CD8-positive, alpha-beta memory T cell (primary cell): Measurements from ENCODE around the gene CLCN1. TPM values are rescaled to one million over a fixed set of nuclear protein-coding genes. Genes with fewer than 3 reads are reported as not detected.

Experiments used
- CTCF ChIA-PET: fragments of 350-600 bp; sonication (Branson Sonifier 250); formaldehyde crosslinking; loops from one replicate; lab custom pipeline; 2021; ENCODE audit warnings: antibody characterized with exemption; lab: Charles Lee
- POLR2A ChIA-PET: fragments of 350-600 bp; sonication (Branson Sonifier 250); formaldehyde crosslinking; loops from one replicate; lab custom pipeline; 2021; ENCODE audit warnings: antibody characterized with exemption; lab: Charles Lee
- DNase-seq, 5 donors: peaks; one replicate each; pipeline versions ENCODE4 v3.0.0 to v3.0.0-alpha.2; 2020 to 2022; ENCODE audit warnings: mixed read lengths in 1 of 5
- H3K27ac ChIP-seq: one replicate; pipeline ENCODE4 v1.7.0; 2013; ENCODE audit warnings: low read depth, mild to moderate bottlenecking, low read length, moderate library complexity
- H3K27me3 ChIP-seq: 2 replicates; pipeline ENCODE4 v1.7.0; 2013; ENCODE audit warnings: low read length, mild to moderate bottlenecking; ENCODE audit not compliant: insufficient read depth, poor library complexity, severe bottlenecking
- H3K36me3 ChIP-seq: 2 replicates; pipeline ENCODE4 v1.7.0; 2013; ENCODE audit warnings: mild to moderate bottlenecking, low read length, moderate library complexity; ENCODE audit not compliant: insufficient read depth
- H3K4me1 ChIP-seq: 2 replicates; pipeline ENCODE4 v1.7.0; 2013; ENCODE audit warnings: mild to moderate bottlenecking, low read length, moderate library complexity; ENCODE audit not compliant: insufficient read depth
- H3K4me3 ChIP-seq: 2 replicates; pipeline ENCODE4 v1.7.0; 2013; ENCODE audit warnings: mild to moderate bottlenecking, low read length
- H3K9me3 ChIP-seq: 2 replicates; pipeline ENCODE4 v1.7.0; 2013; ENCODE audit warnings: mild to moderate bottlenecking, low read length
- H3K27ac Mint-ChIP-seq, 8 donors: one replicate each; pipeline ENCODE4 v1.8.0; 2020 to 2021; ENCODE audit warnings: mixed read lengths in 8 of 8, mild to moderate bottlenecking in 6 of 8, inconsistent platforms in 3 of 8, moderate library complexity in 3 of 8
- H3K27me3 Mint-ChIP-seq, 2 donors: one replicate each; pipeline ENCODE4 v1.8.0; 2020 to 2021; ENCODE audit warnings: mixed read lengths in 2 of 2, mild to moderate bottlenecking in 1 of 2, moderate library complexity in 1 of 2
- H3K36me3 Mint-ChIP-seq, 3 donors: one replicate each; pipeline ENCODE4 v1.8.0; 2020 to 2021; ENCODE audit warnings: mixed read lengths in 3 of 3, inconsistent platforms in 1 of 3, mild to moderate bottlenecking in 1 of 3
- H3K4me1 Mint-ChIP-seq, 3 donors: one replicate each; pipeline ENCODE4 v1.8.0; 2020 to 2021; ENCODE audit warnings: mixed read lengths in 3 of 3, inconsistent platforms in 1 of 3, mild to moderate bottlenecking in 1 of 3
- H3K4me3 Mint-ChIP-seq, 7 donors: one replicate each; pipeline ENCODE4 v1.8.0; 2020 to 2021; ENCODE audit warnings: mixed read lengths in 7 of 7, mild to moderate bottlenecking in 6 of 7, moderate library complexity in 4 of 7, inconsistent platforms in 2 of 7
- H3K9me3 Mint-ChIP-seq, 5 donors: one replicate each; pipeline ENCODE4 v1.8.0; 2020 to 2022; ENCODE audit warnings: mixed read lengths in 5 of 5, mild to moderate bottlenecking in 3 of 5, moderate library complexity in 2 of 5, inconsistent platforms in 1 of 5
- polyA plus RNA-seq: library from polyadenylated mRNA; unstranded; fragments of 300-500 nt; fragmentation: Illumina TruSeq; gene quantifications from one replicate; pipeline ENCODE4 v1.2.3, GENCODE V29; 2021
- total RNA-seq, 2 experiments: library from RNA; stranded (reverse); gene quantifications; one replicate each; pipeline ENCODE4 v1.2.3, GENCODE V29; 2021

The CLCN1 gene
- total and polyA plus RNA-seq, 3 experiments from 2014 or later, result 0.11 TPM; not detected in 2

DNA sequence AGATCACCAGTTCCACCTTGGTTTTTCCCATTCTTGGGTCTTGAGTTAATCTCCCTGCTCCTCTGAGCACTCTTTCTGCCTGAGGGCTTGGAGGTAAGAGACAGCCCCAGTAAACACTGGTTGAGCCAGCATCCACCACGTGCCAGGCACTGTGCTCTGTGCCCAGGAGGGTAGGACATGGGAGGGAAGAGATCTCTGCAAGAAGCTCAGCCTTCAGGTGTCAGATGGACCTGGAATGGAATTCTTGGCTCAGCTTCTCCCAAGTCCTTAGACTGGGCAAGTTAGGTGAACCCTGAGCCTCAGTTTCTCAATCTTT lies 67.7 kb downstream of the CLCN1 start:
- Mint-ChIP-seq H3K4me1 (peaks cover 15 to 18% (median 15%) of the 10 kb centered on the region in 3 donors), H3K27ac (peak overlapping the region in 2 of 8 donors; percentile 64 to 96), H3K27me3 (peaks cover 0 to 2% of the 10 kb centered on the region in 2 donors), H3K36me3 (peaks cover 0 to 28% (median 0%) of the 10 kb centered on the region in 3 donors), H3K4me3 (peak overlapping the region in 1 of 7 donors; percentile 74), H3K9me3 (no peaks in the 10 kb centered on the region)
- H3K36me3 ChIP-seq, result peaks cover 15% of the 10 kb centered on the region
- no peak overlapping the region for H3K27ac ChIP-seq
- no peaks in the 10 kb centered on the region for H3K9me3 ChIP-seq
- H3K27me3 ChIP-seq, result no peaks in the 10 kb centered on the region
- peaks cover 65% of the 10 kb centered on the region for H3K4me1 ChIP-seq
- POLR2A ChIA-PET, result interaction anchor here (1.4 to 7.1 kb wide), 2 partner anchors 8 to 24 kb away, joined by 6 to 48 read pairs; partner anchors contain the start of gene EPHA1
- CTCF ChIA-PET, result interaction anchor here (0.8 to 3.7 kb wide), 14 partner anchors 8 to 585 kb away, joined by 3 to 18 read pairs (median 4); partner anchors contain the start of gene EPHA1
- peak in 1 of 5 donors; percentile 30 for DNase-seq
- peak overlapping the region; percentile 35 for H3K4me3 ChIP-seq

DNA sequence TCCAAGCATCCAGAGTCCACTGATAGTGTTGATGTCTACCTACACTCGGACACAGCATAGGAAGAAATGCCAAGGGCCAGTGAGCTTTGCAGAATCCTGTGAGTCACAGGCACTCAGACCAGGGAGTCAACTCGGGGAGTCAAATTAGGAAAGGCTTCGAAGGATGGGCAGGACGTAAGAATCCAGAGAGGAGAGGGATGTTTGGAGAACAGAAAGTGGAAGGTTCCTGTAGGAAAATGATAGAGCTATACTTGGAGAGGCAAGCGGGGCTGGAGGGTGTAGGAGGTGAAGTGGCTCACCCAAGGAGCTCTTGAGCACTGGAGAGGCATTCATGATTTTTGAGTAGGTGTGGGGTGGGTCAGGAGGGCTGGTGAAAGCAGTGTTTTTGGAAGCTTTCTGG lies 68.2 kb downstream of the CLCN1 start:
- ChIA-PET POLR2A (interaction anchor here (1.4 to 7.1 kb wide), 2 partner anchors 9 to 24 kb away, joined by 6 to 48 read pairs; partner anchors contain the start of gene EPHA1), CTCF (interaction anchor here (0.8 to 3.7 kb wide), 15 partner anchors 9 to 585 kb away, joined by 3 to 18 read pairs (median 3); partner anchors contain the start of gene EPHA1)
- Histone ChIP-seq H3K27ac (no peak overlapping the region), H3K4me1 (peaks cover 60% of the 10 kb centered on the region), H3K36me3 (peaks cover 15% of the 10 kb centered on the region), H3K27me3 (no peaks in the 10 kb centered on the region), H3K9me3 (no peaks in the 10 kb centered on the region), H3K4me3 (peak overlapping the region; percentile 35)
- DNase-seq, result peak in 1 of 5 donors; percentile 42
- peaks cover 0 to 2% of the 10 kb centered on the region in 2 donors for H3K27me3 Mint-ChIP-seq
- H3K9me3 Mint-ChIP-seq, result no peaks in the 10 kb centered on the region
- peaks cover 0 to 33% (median 0%) of the 10 kb centered on the region in 3 donors for H3K36me3 Mint-ChIP-seq
- no peak overlapping the region for H3K27ac Mint-ChIP-seq
- peaks cover 9 to 17% (median 10%) of the 10 kb centered on the region in 3 donors for H3K4me1 Mint-ChIP-seq
- no peak overlapping the region for H3K4me3 Mint-ChIP-seq

DNA sequence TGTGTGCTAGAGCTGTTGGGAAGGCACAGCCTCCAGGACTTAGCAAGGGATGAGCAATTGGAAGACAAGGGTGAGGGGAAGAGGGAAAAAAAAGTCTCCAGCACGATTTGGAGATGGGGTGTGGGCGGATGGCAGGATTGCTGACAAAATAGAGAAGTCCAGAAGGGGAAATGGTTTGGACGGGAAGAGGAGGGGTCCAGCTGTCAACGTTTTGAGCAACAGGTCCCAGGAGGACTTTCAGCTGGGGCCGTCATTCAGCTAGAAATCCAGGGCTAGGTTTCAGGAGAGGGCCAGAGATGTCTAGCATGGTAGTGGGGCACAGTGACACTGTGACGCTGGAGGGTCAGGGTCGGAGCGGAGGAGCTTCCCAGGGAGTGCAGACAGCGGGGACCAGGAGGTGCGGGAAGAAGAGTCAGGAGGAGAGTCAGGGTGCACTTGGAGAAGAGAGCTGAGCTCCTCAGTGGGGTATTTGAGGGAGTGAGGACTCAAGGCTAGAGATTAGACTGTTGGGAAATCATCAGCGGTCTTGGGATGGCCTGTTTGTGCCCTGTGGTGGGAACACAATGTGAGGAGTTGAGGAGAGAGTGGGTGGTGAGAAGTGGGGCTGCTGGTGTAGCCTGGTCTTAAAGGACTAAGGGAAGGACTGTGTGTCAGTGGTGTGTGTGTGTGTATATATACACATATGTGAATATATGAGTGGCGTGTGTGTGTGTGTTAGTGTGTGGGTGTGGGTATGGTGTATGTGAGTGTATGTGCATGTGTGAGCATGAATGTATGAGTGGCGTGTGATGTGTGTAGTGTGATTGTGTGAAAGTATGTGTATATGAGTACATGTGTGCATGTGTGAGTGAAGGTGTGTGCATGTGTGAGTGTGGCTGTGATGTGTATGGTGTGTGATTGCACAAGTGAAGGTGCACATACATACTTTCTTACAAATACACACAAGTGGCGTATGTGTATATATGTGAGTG lies 69.0 kb downstream of the CLCN1 start:
- H3K27ac ChIP-seq, result no peak overlapping the region
- DNase-seq, result peak in 1 of 5 donors; percentile 35
- Mint-ChIP-seq H3K36me3 (peaks cover 0 to 35% (median 0%) of the 10 kb centered on the region in 3 donors), H3K4me3 (no peak overlapping the region), H3K27ac (no peak overlapping the region), H3K9me3 (no peaks in the 10 kb centered on the region), H3K4me1 (peaks cover 2 to 17% (median 5%) of the 10 kb centered on the region in 3 donors), H3K27me3 (peaks cover 0 to 1% of the 10 kb centered on the region in 2 donors)
- H3K4me1 ChIP-seq, result peaks cover 52% of the 10 kb centered on the region
- no peaks in the 10 kb centered on the region for H3K27me3 ChIP-seq
- H3K4me3 ChIP-seq, result no peak overlapping the region
- POLR2A ChIA-PET, result interaction anchor here (1.4 to 7.1 kb wide), 2 partner anchors 10 to 23 kb away, joined by 6 to 48 read pairs; partner anchors contain the start of gene EPHA1
- CTCF ChIA-PET, result interaction anchor here (0.8 to 3.7 kb wide), 11 partner anchors 9 to 577 kb away, joined by 3 to 18 read pairs (median 5); partner anchors contain the start of gene EPHA1
- H3K9me3 ChIP-seq, result no peaks in the 10 kb centered on the region
- H3K36me3 ChIP-seq, result peaks cover 23% of the 10 kb centered on the region

DNA sequence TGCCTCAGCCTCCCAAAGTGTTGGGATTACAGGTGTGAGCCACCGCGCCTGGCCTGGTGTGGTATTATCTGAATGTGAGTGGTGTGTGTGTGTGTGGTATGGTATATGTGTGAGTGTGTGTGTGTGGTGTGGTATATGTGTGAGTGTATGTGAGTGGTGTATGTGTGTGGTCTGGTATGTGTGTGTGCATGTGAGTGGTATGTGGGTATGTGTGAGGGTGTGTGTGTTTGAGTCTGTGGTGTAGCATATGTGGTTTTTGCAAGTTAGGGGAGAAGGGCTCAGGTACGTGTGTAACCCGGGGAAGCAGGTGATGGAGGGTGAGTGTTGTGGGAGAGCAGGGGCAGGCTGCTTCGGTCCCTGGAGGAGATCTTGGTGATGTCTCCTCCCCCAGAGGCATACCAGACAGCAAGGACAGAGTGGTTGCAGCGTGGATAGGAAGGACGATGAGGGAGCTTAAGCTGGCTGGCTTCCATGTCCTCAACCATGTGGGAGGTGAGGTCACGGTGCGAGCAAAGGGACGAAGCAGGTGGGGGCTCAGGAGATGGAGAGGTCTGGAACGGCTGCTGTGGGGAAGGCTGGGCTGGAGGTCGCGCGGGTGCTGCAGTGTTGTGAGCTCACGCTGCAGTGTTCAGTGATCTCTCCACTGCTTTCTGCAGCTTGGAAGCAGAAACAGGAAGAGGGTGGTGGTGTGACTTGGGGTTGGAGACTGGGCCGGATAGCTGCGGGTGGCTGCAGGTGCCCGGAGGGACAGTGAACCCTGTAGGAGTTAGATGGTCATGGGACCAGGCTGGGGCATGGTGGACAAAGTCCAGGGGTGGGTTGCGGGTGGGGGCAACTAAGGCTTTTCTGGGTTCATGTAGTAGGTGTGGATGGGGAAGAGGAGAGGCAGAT lies 70.2 kb downstream of the CLCN1 start:
- POLR2A ChIA-PET, result interaction anchor here (0.7 to 1.2 kb wide), 6 partner anchors 9 to 122 kb away, joined by 3 to 6 read pairs (median 5); no protein-coding TSS in a partner anchor
- DNase-seq, result peak in 4 of 5 donors; percentile 24 to 74 (median 66)
- no peak overlapping the region for H3K27ac ChIP-seq

DNA sequence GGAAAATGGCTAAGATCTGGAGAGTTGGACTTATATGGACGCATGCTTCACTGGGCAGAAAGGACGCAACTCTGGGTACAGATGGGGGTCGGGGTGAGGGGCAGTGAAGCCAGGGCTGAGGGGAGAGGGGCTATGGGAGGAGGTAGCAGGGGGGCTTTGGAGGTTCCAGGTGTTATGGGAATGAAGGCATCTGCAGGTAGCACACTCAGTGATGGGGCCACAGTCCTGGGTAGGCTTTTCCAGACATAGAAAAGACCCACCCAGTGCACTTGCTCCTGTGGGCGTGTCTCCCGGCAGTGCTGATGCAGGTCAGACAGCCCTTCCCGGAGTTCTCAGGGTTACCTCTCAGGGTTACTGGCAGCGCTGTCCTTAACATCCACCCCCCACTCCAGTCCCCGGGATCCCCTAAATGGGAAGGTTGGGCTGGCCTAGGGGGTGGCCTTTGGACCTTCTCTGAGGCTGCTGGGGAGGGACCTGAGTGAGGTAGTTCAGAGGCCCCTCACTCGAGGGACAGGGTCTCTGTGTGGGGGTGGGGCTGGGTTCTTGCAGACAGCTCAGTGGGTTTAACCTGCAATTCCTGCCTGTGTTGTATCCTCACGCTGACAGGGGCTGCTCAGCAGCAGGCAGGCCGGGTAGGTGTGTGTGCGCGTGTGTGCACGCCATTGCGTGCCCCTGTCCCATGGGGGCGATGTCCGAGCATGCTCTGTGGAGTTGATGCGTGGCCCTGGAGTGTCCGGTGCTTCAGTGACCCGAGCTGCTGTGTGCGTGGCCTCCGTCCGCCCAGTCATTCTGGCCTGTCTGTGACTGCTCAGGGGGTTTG lies 71.5 kb downstream of the CLCN1 start:
- peak overlapping the region in 3 of 8 donors; percentile 43 to 56 (median 49) for H3K27ac Mint-ChIP-seq
- Histone ChIP-seq H3K9me3 (no peaks in the 10 kb centered on the region), H3K4me3 (no peak overlapping the region), H3K27ac (no peak overlapping the region), H3K36me3 (peaks cover 41% of the 10 kb centered on the region), H3K4me1 (peaks cover 48% of the 10 kb centered on the region), H3K27me3 (no peaks in the 10 kb centered on the region)
- peaks cover 3 to 20% (median 7%) of the 10 kb centered on the region in 3 donors for H3K4me1 Mint-ChIP-seq
- no peak for DNase-seq
- peaks cover 0 to 52% (median under 1%) of the 10 kb centered on the region in 3 donors for H3K36me3 Mint-ChIP-seq
- ChIA-PET POLR2A (interaction anchor here (0.8 kb wide), 1 partner anchor 19 kb away, joined by 3 read pairs; no protein-coding TSS in a partner anchor), CTCF (interaction anchor here (1.0 to 1.6 kb wide), 3 partner anchors 17 to 147 kb away, joined by 3 to 6 read pairs (median 6); partner anchors contain the start of gene EPHA1)
- H3K4me3 Mint-ChIP-seq, result peak overlapping the region in 1 of 7 donors; percentile 7
- H3K9me3 Mint-ChIP-seq, result no peaks in the 10 kb centered on the region
- no peaks in the 10 kb centered on the region for H3K27me3 Mint-ChIP-seq

More for the DNA sequence above, 70.2 kb downstream of the CLCN1 start:
- no peaks in the 10 kb centered on the region for H3K9me3 ChIP-seq
- peaks cover 34% of the 10 kb centered on the region for H3K36me3 ChIP-seq
- no peak overlapping the region for H3K27ac Mint-ChIP-seq
- CTCF ChIA-PET, result interaction anchor here (0.6 to 1.4 kb wide), 5 partner anchors 14 to 146 kb away, joined by 3 to 5 read pairs (median 3); partner anchors contain the start of gene EPHA1
- H3K4me1 ChIP-seq, result peaks cover 50% of the 10 kb centered on the region
- no peaks in the 10 kb centered on the region for H3K27me3 Mint-ChIP-seq
- peaks cover 0 to 43% (median 0%) of the 10 kb centered on the region in 3 donors for H3K36me3 Mint-ChIP-seq
- H3K27me3 ChIP-seq, result no peaks in the 10 kb centered on the region
- H3K4me1 Mint-ChIP-seq, result peaks cover 3 to 20% (median 7%) of the 10 kb centered on the region in 3 donors
- H3K4me3 ChIP-seq, result peak overlapping the region; percentile 4
- H3K4me3 Mint-ChIP-seq, result no peak overlapping the region
- H3K9me3 Mint-ChIP-seq, result no peaks in the 10 kb centered on the region

DNA sequence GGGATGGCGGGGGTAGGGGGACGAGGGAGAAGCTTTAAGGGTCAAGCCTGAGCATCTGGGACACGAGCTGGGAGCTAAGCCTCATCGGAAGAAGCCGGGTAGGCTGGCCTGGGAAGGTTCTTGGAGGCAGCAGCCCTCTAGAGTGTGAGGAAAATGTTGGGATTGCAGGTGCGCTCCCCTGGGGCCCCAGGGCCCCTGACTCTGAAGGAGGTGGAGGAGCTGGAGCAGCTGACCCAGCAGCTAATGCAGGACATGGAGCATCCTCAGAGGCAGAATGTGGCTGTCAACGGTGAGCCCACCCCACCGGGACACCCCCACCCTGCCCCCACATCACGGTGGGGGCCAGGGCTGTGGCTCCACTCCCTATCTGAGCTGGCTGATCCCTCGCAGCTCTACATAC lies 72.1 kb downstream of the CLCN1 start:
- CTCF ChIA-PET, result interaction anchor here (1.0 to 1.6 kb wide), 3 partner anchors 16 to 147 kb away, joined by 3 to 6 read pairs (median 6); partner anchors contain the start of gene EPHA1
- no peaks in the 10 kb centered on the region for H3K27me3 ChIP-seq
- peaks cover 41% of the 10 kb centered on the region for H3K36me3 ChIP-seq
- H3K9me3 ChIP-seq, result no peaks in the 10 kb centered on the region
- Mint-ChIP-seq H3K4me1 (peaks cover 3 to 20% (median 7%) of the 10 kb centered on the region in 3 donors), H3K27me3 (no peaks in the 10 kb centered on the region), H3K36me3 (peaks cover 0 to 54% (median 2%) of the 10 kb centered on the region in 3 donors), H3K27ac (peak overlapping the region in 4 of 8 donors; percentile 27 to 56 (median 46)), H3K9me3 (no peaks in the 10 kb centered on the region), H3K4me3 (peak overlapping the region in 2 of 7 donors; percentile 7 to 30)
- POLR2A ChIA-PET, result interaction anchor here (0.8 kb wide), 1 partner anchor 19 kb away, joined by 3 read pairs; no protein-coding TSS in a partner anchor
- no peak overlapping the region for H3K27ac ChIP-seq
- H3K4me1 ChIP-seq, result peaks cover 41% of the 10 kb centered on the region
- no peak overlapping the region for H3K4me3 ChIP-seq
- no peak for DNase-seq
